Kidney capillary endothelial cell (primary cell): ENCODE data around the gene VEGFD.

Experiments
- DNase-seq: peaks from one replicate; pipeline ENCODE4 v3.0.0-alpha.2; 2018; ENCODE audit warnings: low spot score

The VEGFD gene

GRCh38 chrX:15359701-15360100, 24.5 kb downstream of the VEGFD start:
- DNase-seq: no peak

GRCh38 chrX:15358533-15358932, 25.7 kb downstream of the VEGFD start:
- DNase-seq: no peak

- DNase-seq: no peak
Observed at GRCh38 chrX:15356444-15356843, 27.8 kb downstream of the VEGFD start.

GRCh38 chrX:15350329-15350996, 33.8 kb downstream of the VEGFD start:
- no peak for DNase-seq

GRCh38 chrX:15349046-15349445, 35.2 kb downstream of the VEGFD start:
- DNase-seq: peak; percentile 50

GRCh38 chrX:15345976-15346375, 38.2 kb downstream of the VEGFD start:
- no peak for DNase-seq

- DNase-seq: no peak
Observed at GRCh38 chrX:15344106-15344505, 40.1 kb downstream of the VEGFD start.

- DNase-seq: no peak
Observed at GRCh38 chrX:15343075-15343476, 41.1 kb downstream of the VEGFD start.

GRCh38 chrX:15340867-15341266, 43.3 kb downstream of the VEGFD start:
- DNase-seq: no peak

GRCh38 chrX:15336023-15336413, 48.2 kb downstream of the VEGFD start:
- peak; percentile 16 for DNase-seq

GRCh38 chrX:15335135-15336022, 48.8 kb downstream of the VEGFD start, which contains the start of gene PIGA:
PIGA (minus strand) TSS chrX:15335523; CDS start chrX:15331930, 3,593 bp downstream.
- DNase-seq: peak; percentile 72

GRCh38 chrX:15334561-15334960, 49.7 kb downstream of the VEGFD start:
- no peak for DNase-seq

GRCh38 chrX:15328821-15329220, 55.4 kb downstream of the VEGFD start:
- DNase-seq: no peak

- no peak for DNase-seq
Observed at GRCh38 chrX:15328131-15328530, 56.1 kb downstream of the VEGFD start.

GRCh38 chrX:15322472-15322871, 61.7 kb downstream of the VEGFD start:
- DNase-seq: no peak

GRCh38 chrX:15322072-15322471, 62.1 kb downstream of the VEGFD start:
- DNase-seq: no peak

GRCh38 chrX:15321447-15321846, 62.8 kb downstream of the VEGFD start:
- no peak for DNase-seq

GRCh38 chrX:15320297-15320696, 63.9 kb downstream of the VEGFD start:
- no peak for DNase-seq

- DNase-seq: no peak
Observed at GRCh38 chrX:15319075-15319474, 65.1 kb downstream of the VEGFD start.

GRCh38 chrX:15315509-15315908, 68.7 kb downstream of the VEGFD start, which contains the start of gene ASB11:
ASB11 (minus strand) TSS chrX:15315640; CDS start chrX:15315605, 35 bp downstream.
- DNase-seq: no peak

GRCh38 chrX:15314472-15314871, 69.7 kb downstream of the VEGFD start:
- no peak for DNase-seq

GRCh38 chrX:15311119-15311518, 73.1 kb downstream of the VEGFD start:
- no peak for DNase-seq

GRCh38 chrX:15310117-15310516, 74.1 kb downstream of the VEGFD start:
- peak; percentile 21 for DNase-seq
